Measurements from ENCODE around the gene PCDHB5. TPM values are rescaled to one million over a fixed set of nuclear protein-coding genes. Genes with fewer than 3 reads are reported as not detected.
"Not testable (repeated sequence)": the region's sequence is repeated elsewhere in the genome, so short reads cannot be mapped to it uniquely, and the experiment has no call there.

Gene PCDHB5
- total and polyA plus RNA-seq, 5 donors from 2014 or later, result 0.19 TPM; not detected in 4

GRCh38 chr5:141102070-141102469, 32.9 kb upstream of the PCDHB5 start:
- H3K4me1 Mint-ChIP-seq, H3K4me3 Mint-ChIP-seq: not testable (repeated sequence)
- H3K9me3 Mint-ChIP-seq, result peaks cover 0 to 19% (median 12%) of the 10 kb centered on the region in 7 donors

GRCh38 chr5:141102471-141102870, 32.5 kb upstream of the PCDHB5 start:
- not testable (repeated sequence) for H3K4me3 ChIP-seq (ENCODE audit: low read depth, low read length); H3K9me3 ChIP-seq (ENCODE audit: control insufficient read depth in 2 of 2, low read length in 2 of 2); DNase-seq; H3K4me1 ChIP-seq (ENCODE audit: control insufficient read depth, insufficient read depth, low read length, poor library complexity, severe bottlenecking); H3K4me1 Mint-ChIP-seq; ATAC-seq (ENCODE audit: low read depth in 2 of 2); H3K27me3 ChIP-seq (ENCODE audit: control insufficient read depth, insufficient read depth, low read length); H3K27ac ChIP-seq (ENCODE audit: insufficient read depth, low read length, poor library complexity, severe bottlenecking); H3K4me3 Mint-ChIP-seq; H3K27ac Mint-ChIP-seq; H3K36me3 Mint-ChIP-seq; H3K36me3 ChIP-seq (ENCODE audit: control insufficient read depth, insufficient read depth, low read length)
- Mint-ChIP-seq H3K9me3 (peaks cover 0 to 21% (median 12%) of the 10 kb centered on the region in 7 donors), H3K27me3 (peaks cover 10% of the 10 kb centered on the region)

More at GRCh38 chr5:141102070-141102469, 32.9 kb upstream of the PCDHB5 start:
- H3K27me3 ChIP-seq (ENCODE audit: control insufficient read depth, insufficient read depth, low read length); ATAC-seq (ENCODE audit: low read depth in 2 of 2); H3K27ac ChIP-seq (ENCODE audit: insufficient read depth, low read length, poor library complexity, severe bottlenecking); H3K9me3 ChIP-seq (ENCODE audit: control insufficient read depth in 2 of 2, low read length in 2 of 2); H3K4me3 ChIP-seq (ENCODE audit: low read depth, low read length); H3K27ac Mint-ChIP-seq; DNase-seq; H3K4me1 ChIP-seq (ENCODE audit: control insufficient read depth, insufficient read depth, low read length, poor library complexity, severe bottlenecking); H3K36me3 Mint-ChIP-seq; H3K36me3 ChIP-seq (ENCODE audit: control insufficient read depth, insufficient read depth, low read length): not testable (repeated sequence)
- H3K27me3 Mint-ChIP-seq, result peaks cover 10% of the 10 kb centered on the region

- no peak overlapping the region for H3K27ac ChIP-seq (ENCODE audit: insufficient read depth, low read length, poor library complexity, severe bottlenecking)
- no peaks in the 10 kb centered on the region for H3K27me3 Mint-ChIP-seq
- H3K4me1 Mint-ChIP-seq, result no peaks in the 10 kb centered on the region
- H3K36me3 Mint-ChIP-seq, result no peaks in the 10 kb centered on the region
- H3K9me3 Mint-ChIP-seq, result peaks cover 0 to 27% (median 7%) of the 10 kb centered on the region in 7 donors
- no peaks in the 10 kb centered on the region for H3K36me3 ChIP-seq (ENCODE audit: control insufficient read depth, insufficient read depth, low read length)
- no peak for DNase-seq
- H3K27me3 ChIP-seq (ENCODE audit: control insufficient read depth, insufficient read depth, low read length), result no peaks in the 10 kb centered on the region
- H3K9me3 ChIP-seq (ENCODE audit: control insufficient read depth in 2 of 2, low read length in 2 of 2), result peaks cover 3 to 8% of the 10 kb centered on the region in 2 experiments
- H3K4me1 ChIP-seq (ENCODE audit: control insufficient read depth, insufficient read depth, low read length, poor library complexity, severe bottlenecking), result no peaks in the 10 kb centered on the region
- H3K4me3 Mint-ChIP-seq, result no peak overlapping the region
- no peak for ATAC-seq (ENCODE audit: low read depth in 2 of 2)
- H3K4me3 ChIP-seq (ENCODE audit: low read depth, low read length), result no peak overlapping the region
- H3K27ac Mint-ChIP-seq, result no peak overlapping the region
Measured at GRCh38 chr5:141105350-141105749, 29.7 kb upstream of the PCDHB5 start.

- H3K4me3 ChIP-seq (ENCODE audit: low read depth, low read length), result no peak overlapping the region
- H3K27me3 Mint-ChIP-seq, result no peaks in the 10 kb centered on the region
- ATAC-seq (ENCODE audit: low read depth in 2 of 2) (no peak), DNase-seq (no peak)
- peaks cover 0 to 36% (median 10%) of the 10 kb centered on the region in 7 donors for H3K9me3 Mint-ChIP-seq
- no peaks in the 10 kb centered on the region for H3K4me1 ChIP-seq (ENCODE audit: control insufficient read depth, insufficient read depth, low read length, poor library complexity, severe bottlenecking)
- H3K27ac ChIP-seq (ENCODE audit: insufficient read depth, low read length, poor library complexity, severe bottlenecking), result no peak overlapping the region
- no peaks in the 10 kb centered on the region for H3K27me3 ChIP-seq (ENCODE audit: control insufficient read depth, insufficient read depth, low read length)
- H3K36me3 Mint-ChIP-seq, result no peaks in the 10 kb centered on the region
- no peak overlapping the region for H3K27ac Mint-ChIP-seq
- no peak overlapping the region for H3K4me3 Mint-ChIP-seq
- peaks cover 7 to 12% of the 10 kb centered on the region in 2 experiments for H3K9me3 ChIP-seq (ENCODE audit: control insufficient read depth in 2 of 2, low read length in 2 of 2)
- H3K4me1 Mint-ChIP-seq, result peaks cover 0 to 2% (median 0%) of the 10 kb centered on the region in 4 donors
- no peaks in the 10 kb centered on the region for H3K36me3 ChIP-seq (ENCODE audit: control insufficient read depth, insufficient read depth, low read length)
Measured at GRCh38 chr5:141119250-141119649, 15.8 kb upstream of the PCDHB5 start.

GRCh38 chr5:141121563-141121962, 13.4 kb upstream of the PCDHB5 start, which contains the start of gene PCDHB4:
PCDHB4 (plus strand) TSS chr5:141121818; CDS start chr5:141121999, 181 bp downstream.
- Mint-ChIP-seq H3K36me3 (no peaks in the 10 kb centered on the region), H3K27me3 (no peaks in the 10 kb centered on the region), H3K27ac (no peak within 1 kb of the TSS), H3K9me3 (peaks cover 0 to 18% (median 4%) of the 10 kb centered on the region in 7 donors), H3K4me1 (peaks cover 0 to 2% (median 0%) of the 10 kb centered on the region in 4 donors), H3K4me3 (no peak within 1 kb of the TSS)
- H3K36me3 ChIP-seq (ENCODE audit: control insufficient read depth, insufficient read depth, low read length), result no peaks in the 10 kb centered on the region
- peaks cover 0 to 12% of the 10 kb centered on the region in 2 experiments for H3K9me3 ChIP-seq (ENCODE audit: control insufficient read depth in 2 of 2, low read length in 2 of 2)
- no peak within 1 kb of the TSS for H3K4me3 ChIP-seq (ENCODE audit: low read depth, low read length)
- ATAC-seq (ENCODE audit: low read depth in 2 of 2) (no peak), DNase-seq (no peak)
- H3K27ac ChIP-seq (ENCODE audit: insufficient read depth, low read length, poor library complexity, severe bottlenecking), result no peak within 1 kb of the TSS
- no peaks in the 10 kb centered on the region for H3K27me3 ChIP-seq (ENCODE audit: control insufficient read depth, insufficient read depth, low read length)
- H3K4me1 ChIP-seq (ENCODE audit: control insufficient read depth, insufficient read depth, low read length, poor library complexity, severe bottlenecking), result no peaks in the 10 kb centered on the region

GRCh38 chr5:141121985-141122384, 13.0 kb upstream of the PCDHB5 start:
- Mint-ChIP-seq H3K36me3 (no peaks in the 10 kb centered on the region), H3K27ac (no peak overlapping the region), H3K4me3 (no peak overlapping the region), H3K4me1 (peaks cover 0 to 2% (median 0%) of the 10 kb centered on the region in 4 donors), H3K9me3 (peaks cover 0 to 14% (median 3%) of the 10 kb centered on the region in 7 donors), H3K27me3 (peaks cover 4% of the 10 kb centered on the region)
- peaks cover 0 to 12% of the 10 kb centered on the region in 2 experiments for H3K9me3 ChIP-seq (ENCODE audit: control insufficient read depth in 2 of 2, low read length in 2 of 2)
- H3K4me3 ChIP-seq (ENCODE audit: low read depth, low read length), result no peak overlapping the region
- H3K27ac ChIP-seq (ENCODE audit: insufficient read depth, low read length, poor library complexity, severe bottlenecking), result no peak overlapping the region
- ATAC-seq (ENCODE audit: low read depth in 2 of 2) (no peak), DNase-seq (no peak)
- no peaks in the 10 kb centered on the region for H3K4me1 ChIP-seq (ENCODE audit: control insufficient read depth, insufficient read depth, low read length, poor library complexity, severe bottlenecking)
- H3K36me3 ChIP-seq (ENCODE audit: control insufficient read depth, insufficient read depth, low read length), result no peaks in the 10 kb centered on the region
- H3K27me3 ChIP-seq (ENCODE audit: control insufficient read depth, insufficient read depth, low read length), result no peaks in the 10 kb centered on the region

GRCh38 chr5:141123396-141124135, 11.4 kb upstream of the PCDHB5 start:
- H3K36me3 Mint-ChIP-seq; H3K27me3 Mint-ChIP-seq; H3K4me1 ChIP-seq (ENCODE audit: control insufficient read depth, insufficient read depth, low read length, poor library complexity, severe bottlenecking); H3K27ac Mint-ChIP-seq; H3K4me3 Mint-ChIP-seq; H3K27ac ChIP-seq (ENCODE audit: insufficient read depth, low read length, poor library complexity, severe bottlenecking); H3K4me1 Mint-ChIP-seq; H3K27me3 ChIP-seq (ENCODE audit: control insufficient read depth, insufficient read depth, low read length); ATAC-seq (ENCODE audit: low read depth in 2 of 2); H3K36me3 ChIP-seq (ENCODE audit: control insufficient read depth, insufficient read depth, low read length); DNase-seq; H3K4me3 ChIP-seq (ENCODE audit: low read depth, low read length): not testable (repeated sequence)
- peaks cover 2 to 12% of the 10 kb centered on the region in 2 experiments for H3K9me3 ChIP-seq (ENCODE audit: control insufficient read depth in 2 of 2, low read length in 2 of 2)
- H3K9me3 Mint-ChIP-seq, result peaks cover 0 to 14% (median 3%) of the 10 kb centered on the region in 7 donors

GRCh38 chr5:141127305-141127704, 7.7 kb upstream of the PCDHB5 start:
- Mint-ChIP-seq H3K9me3 (peaks cover 0 to 10% (median 4%) of the 10 kb centered on the region in 7 donors), H3K27ac (no peak overlapping the region), H3K27me3 (peaks cover 4% of the 10 kb centered on the region), H3K4me1 (no peaks in the 10 kb centered on the region), H3K36me3 (no peaks in the 10 kb centered on the region), H3K4me3 (no peak overlapping the region)
- Histone ChIP-seq H3K9me3 (ENCODE audit: control insufficient read depth in 2 of 2, low read length in 2 of 2) (peaks cover 2 to 6% of the 10 kb centered on the region in 2 experiments), H3K27me3 (ENCODE audit: control insufficient read depth, insufficient read depth, low read length) (no peaks in the 10 kb centered on the region), H3K27ac (ENCODE audit: insufficient read depth, low read length, poor library complexity, severe bottlenecking) (no peak overlapping the region), H3K36me3 (ENCODE audit: control insufficient read depth, insufficient read depth, low read length) (no peaks in the 10 kb centered on the region), H3K4me1 (ENCODE audit: control insufficient read depth, insufficient read depth, low read length, poor library complexity, severe bottlenecking) (no peaks in the 10 kb centered on the region), H3K4me3 (ENCODE audit: low read depth, low read length) (no peak overlapping the region)
- DNase-seq (no peak), ATAC-seq (ENCODE audit: low read depth in 2 of 2) (no peak)
